Measurements from ENCODE around the gene LIPA.

LIPA gene

DNA sequence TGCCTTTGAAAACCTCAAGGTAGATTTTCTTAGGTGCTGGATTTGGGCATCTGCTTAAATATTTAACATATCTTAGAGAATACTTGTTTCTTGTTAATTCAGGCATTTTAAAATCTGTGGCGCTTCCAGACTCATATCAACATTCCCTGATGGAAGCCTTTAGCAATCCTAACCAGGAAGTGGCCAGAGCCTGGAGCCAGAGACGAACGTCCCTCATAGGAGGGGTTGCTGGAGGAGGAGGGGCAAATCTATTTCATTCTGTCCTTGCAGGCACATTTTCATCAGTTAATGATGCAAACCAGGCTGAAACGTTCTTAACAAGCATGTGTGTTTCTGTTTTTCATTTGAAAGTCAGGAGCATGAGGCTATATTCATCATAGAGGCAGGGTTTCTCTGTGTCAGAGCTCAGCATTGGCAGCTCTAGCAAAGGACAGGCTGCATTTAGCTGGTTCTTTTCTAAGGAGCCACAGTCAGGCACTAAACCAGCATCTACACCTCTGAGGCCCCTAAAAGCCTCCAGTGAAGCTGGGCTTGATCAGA lies 32.4 kb upstream of the LIPA start:
- DNase-seq (ENCODE audit: insufficient read length, low spot score) (no peak), FAIRE-seq (no peak)
- no peak for TF ChIP-seq TAF1 (IDR thresholded peaks at IDR 0.05; ENCODE audit: low read depth, low read length)
- no peak for TF ChIP-seq POLR2A (IDR thresholded peaks at IDR 0.05; ENCODE audit: low read depth, low read length)
- no peak for TF ChIP-seq PAX5 (IDR thresholded peaks at IDR 0.05; ENCODE audit: insufficient read depth, low read length, severe bottlenecking)
- no peak for TF ChIP-seq POU2F2 (IDR thresholded peaks at IDR 0.05; ENCODE audit: low read depth, low read length)
- no peak for TF ChIP-seq POLR2AphosphoS5 (IDR thresholded peaks at IDR 0.05; ENCODE audit: low read depth, low read length)
- TF ChIP-seq SPI1 (IDR thresholded peaks at IDR 0.05; ENCODE audit: low read depth, low read length) = no peak

DNA sequence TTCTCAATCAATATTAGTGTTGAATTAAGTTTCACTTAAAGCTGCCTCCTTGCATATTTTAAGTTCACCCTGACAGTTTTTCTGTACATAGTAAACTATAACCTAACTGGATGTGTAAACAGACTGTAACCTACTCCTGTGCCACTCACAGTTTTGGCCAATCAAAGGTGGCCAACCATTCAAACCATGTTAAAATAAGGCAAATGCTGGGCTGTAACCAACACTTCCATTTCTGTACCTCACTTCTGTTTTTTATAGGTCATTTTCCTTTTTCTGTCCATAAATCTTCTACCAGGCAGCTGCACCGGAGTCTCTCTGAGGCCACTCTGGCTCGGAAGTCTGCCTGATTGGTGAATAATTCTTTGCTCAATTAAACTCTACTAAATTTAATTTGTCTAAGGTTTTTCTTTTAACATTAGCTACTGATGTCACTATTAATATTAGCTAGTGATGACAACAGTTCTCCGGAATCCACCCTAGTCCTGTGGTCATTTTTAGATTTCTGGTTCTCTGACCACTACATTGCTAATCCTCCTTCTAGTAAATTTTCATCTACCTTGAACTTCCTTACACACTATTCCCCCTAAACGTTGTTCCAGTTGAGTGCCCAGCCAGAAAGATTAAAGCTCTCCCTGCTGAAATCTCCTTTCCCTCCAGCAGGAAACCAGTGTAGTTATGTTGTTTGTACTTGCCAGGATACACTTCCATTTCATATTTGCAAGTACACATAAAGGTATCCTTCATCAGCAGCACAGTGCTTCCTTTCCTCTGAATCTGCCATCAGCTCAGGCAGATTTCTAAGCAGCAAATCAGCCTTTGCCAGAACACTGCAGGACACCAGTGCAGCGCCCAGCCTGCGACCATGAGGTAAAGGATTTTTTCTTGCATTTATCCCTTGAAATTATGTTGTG lies 31.7 kb upstream of the LIPA start:
- DNase-seq (ENCODE audit: insufficient read length, low spot score) (no peak), FAIRE-seq (no peak)
- TF ChIP-seq POU2F2 (IDR thresholded peaks at IDR 0.05; ENCODE audit: low read depth, low read length) (no peak), PAX5 (IDR thresholded peaks at IDR 0.05; ENCODE audit: insufficient read depth, low read length, severe bottlenecking) (no peak)

DNA sequence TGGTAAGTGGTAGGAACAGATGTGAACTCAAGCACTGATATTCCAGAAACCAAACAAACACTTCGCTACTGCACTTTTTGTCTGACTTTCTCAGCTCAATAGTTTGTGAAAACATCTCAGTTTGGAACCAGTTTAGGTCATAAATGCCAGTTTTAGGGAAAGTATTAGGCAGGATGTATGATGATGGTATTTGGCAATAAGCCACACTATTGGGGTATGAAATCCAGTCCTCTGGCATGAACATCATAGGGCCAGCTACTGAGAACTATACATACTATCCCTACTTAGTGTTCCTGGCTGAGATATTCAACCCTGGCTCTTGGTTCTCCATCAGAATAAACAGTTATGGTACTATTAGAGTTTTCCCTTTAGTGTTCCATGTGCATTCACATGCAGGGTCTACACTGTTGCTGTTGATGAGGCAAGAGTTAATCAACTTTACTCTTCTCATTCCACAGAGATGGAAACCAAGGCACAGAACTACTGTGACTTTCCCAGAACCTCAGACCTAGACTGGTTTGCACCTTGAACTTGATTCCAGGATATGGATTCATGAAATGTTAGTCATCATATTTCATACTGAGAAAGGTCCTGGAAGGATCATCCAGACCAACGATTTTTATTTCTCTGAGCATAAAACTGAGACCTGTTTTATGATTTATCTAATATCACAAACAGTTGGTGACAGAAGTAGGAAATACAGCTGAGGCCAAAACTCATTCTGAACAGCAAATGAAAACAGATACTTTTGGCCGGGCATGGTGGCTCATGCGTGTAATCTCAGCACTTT lies 30.2 kb upstream of the LIPA start:
- peak; percentile 60 for FAIRE-seq
- TF ChIP-seq POU2F2 (IDR thresholded peaks at IDR 0.05; ENCODE audit: low read depth, low read length) = no peak
- TF ChIP-seq POLR2AphosphoS5 (IDR thresholded peaks at IDR 0.05; ENCODE audit: low read depth, low read length) = no peak
- TF ChIP-seq POLR2A (IDR thresholded peaks at IDR 0.05; ENCODE audit: low read depth, low read length) = no peak
- TF ChIP-seq TAF1 (IDR thresholded peaks at IDR 0.05; ENCODE audit: low read depth, low read length) = no peak
- TF ChIP-seq SPI1 (IDR thresholded peaks at IDR 0.05; ENCODE audit: low read depth, low read length) = no peak
- no peak for DNase-seq (ENCODE audit: insufficient read length, low spot score)

DNA sequence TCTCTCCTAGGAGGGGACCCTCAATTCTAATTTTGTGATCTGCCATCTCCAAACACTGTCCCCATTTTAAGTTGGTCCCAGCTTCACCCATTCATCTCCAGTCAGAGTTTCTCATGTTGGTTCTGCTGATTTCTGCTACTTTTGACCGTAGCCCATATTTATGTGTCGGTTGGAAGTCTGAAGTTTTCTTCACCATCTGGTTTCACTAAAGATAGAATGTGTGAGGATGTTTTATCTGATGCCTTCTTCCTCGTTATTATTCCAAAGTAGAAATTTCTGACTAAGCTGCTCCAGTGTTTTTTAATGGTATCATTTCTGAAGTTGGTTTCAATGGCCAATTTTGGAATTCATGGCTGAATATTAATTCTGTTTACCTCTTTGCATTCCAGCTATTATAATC lies 28.9 kb upstream of the LIPA start:
- DNase-seq (ENCODE audit: insufficient read length, low spot score) = no peak

DNA sequence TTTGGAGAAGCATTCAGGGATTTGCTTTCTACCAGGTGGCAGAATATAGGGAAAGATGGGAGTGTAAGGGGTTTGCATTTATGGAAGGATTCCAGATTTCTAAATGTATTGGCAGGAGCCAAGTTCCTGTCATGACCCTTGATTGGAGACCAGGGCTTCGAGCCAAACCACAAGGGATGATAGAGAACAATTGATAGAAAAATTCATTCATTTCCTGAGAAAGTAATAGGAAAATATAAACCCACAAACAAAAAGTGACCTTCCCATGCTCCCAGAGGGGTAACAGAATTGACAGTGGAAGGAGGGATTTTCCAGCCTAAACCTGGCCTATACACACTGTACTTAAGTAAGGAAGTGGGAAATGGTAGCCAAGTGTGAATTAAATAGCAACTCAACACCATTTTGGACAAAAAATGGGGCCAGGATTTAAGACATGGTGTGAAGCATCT lies 27.9 kb upstream of the LIPA start:
- no peak for DNase-seq (ENCODE audit: insufficient read length, low spot score)
- TF ChIP-seq PAX5 (IDR thresholded peaks at IDR 0.05; ENCODE audit: insufficient read depth, low read length, severe bottlenecking) (no peak), POLR2A (IDR thresholded peaks at IDR 0.05; ENCODE audit: low read depth, low read length) (no peak), POLR2AphosphoS5 (IDR thresholded peaks at IDR 0.05; ENCODE audit: low read depth, low read length) (no peak), POU2F2 (IDR thresholded peaks at IDR 0.05; ENCODE audit: low read depth, low read length) (no peak), SPI1 (IDR thresholded peaks at IDR 0.05; ENCODE audit: low read depth, low read length) (no peak), TAF1 (IDR thresholded peaks at IDR 0.05; ENCODE audit: low read depth, low read length) (no peak)
- FAIRE-seq = no peak

More for the DNA sequence above, 28.9 kb upstream of the LIPA start:
- FAIRE-seq = no peak
- no peak for TF ChIP-seq POLR2A (IDR thresholded peaks at IDR 0.05; ENCODE audit: low read depth, low read length)
- no peak for TF ChIP-seq PAX5 (IDR thresholded peaks at IDR 0.05; ENCODE audit: insufficient read depth, low read length, severe bottlenecking)
- TF ChIP-seq SPI1 (IDR thresholded peaks at IDR 0.05; ENCODE audit: low read depth, low read length) = no peak
- no peak for TF ChIP-seq POU2F2 (IDR thresholded peaks at IDR 0.05; ENCODE audit: low read depth, low read length)
- TF ChIP-seq TAF1 (IDR thresholded peaks at IDR 0.05; ENCODE audit: low read depth, low read length) = no peak
- no peak for TF ChIP-seq POLR2AphosphoS5 (IDR thresholded peaks at IDR 0.05; ENCODE audit: low read depth, low read length)

DNA sequence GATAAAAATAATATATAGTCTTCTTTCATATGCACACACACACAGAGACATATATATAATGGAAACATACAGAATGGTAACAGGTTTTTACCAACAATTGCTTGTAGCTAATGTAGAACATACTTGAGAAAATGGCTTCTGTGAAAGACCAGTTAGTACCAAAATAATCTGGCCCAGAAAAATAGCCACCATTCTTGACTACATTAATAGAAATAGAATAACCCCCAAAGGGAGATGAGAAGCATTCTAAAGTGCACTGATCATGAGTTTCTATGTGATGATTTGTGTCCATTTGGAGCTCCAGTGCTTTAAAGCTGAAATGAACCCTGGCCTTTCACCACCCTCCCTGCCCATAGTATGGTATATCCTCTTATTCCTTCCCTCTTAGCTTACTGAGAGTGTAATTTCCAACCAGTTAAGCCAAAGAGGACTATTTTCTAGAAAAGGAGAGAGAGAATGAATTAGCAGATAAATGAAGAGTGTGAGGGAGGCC lies 27.4 kb upstream of the LIPA start:
- DNase-seq (ENCODE audit: insufficient read length, low spot score) (no peak), FAIRE-seq (no peak)
- TF ChIP-seq POU2F2 (IDR thresholded peaks at IDR 0.05; ENCODE audit: low read depth, low read length) (no peak), POLR2AphosphoS5 (IDR thresholded peaks at IDR 0.05; ENCODE audit: low read depth, low read length) (no peak), POLR2A (IDR thresholded peaks at IDR 0.05; ENCODE audit: low read depth, low read length) (no peak), SPI1 (IDR thresholded peaks at IDR 0.05; ENCODE audit: low read depth, low read length) (no peak), TAF1 (IDR thresholded peaks at IDR 0.05; ENCODE audit: low read depth, low read length) (no peak), PAX5 (IDR thresholded peaks at IDR 0.05; ENCODE audit: insufficient read depth, low read length, severe bottlenecking) (no peak)

DNA sequence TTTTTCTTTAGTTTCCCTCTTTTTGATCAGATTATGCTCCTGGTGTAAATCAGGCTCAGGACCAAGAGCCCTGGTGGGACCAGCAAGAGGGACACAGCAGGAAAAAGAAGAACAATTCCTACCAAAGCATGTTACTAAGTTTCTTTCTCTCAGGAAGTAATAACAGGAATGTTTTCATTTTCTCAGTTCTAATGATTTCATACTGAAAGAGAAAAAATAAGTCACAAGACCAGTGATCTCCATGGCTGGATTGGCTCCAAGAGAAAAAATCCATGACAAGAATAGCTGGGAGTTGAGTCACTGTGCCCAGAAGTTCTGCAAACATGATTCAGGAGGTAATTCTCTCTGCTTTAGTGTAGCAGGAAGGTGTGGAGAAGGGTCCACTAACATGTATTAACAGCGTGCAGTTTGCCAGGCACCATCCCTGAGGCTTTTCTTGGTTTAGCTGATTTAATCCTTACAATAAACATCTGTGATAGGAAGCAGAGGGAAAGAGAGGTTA lies 26.5 kb upstream of the LIPA start:
- TF ChIP-seq PAX5 (IDR thresholded peaks at IDR 0.05; ENCODE audit: insufficient read depth, low read length, severe bottlenecking) (no peak), POLR2AphosphoS5 (IDR thresholded peaks at IDR 0.05; ENCODE audit: low read depth, low read length) (no peak), SPI1 (IDR thresholded peaks at IDR 0.05; ENCODE audit: low read depth, low read length) (no peak), POU2F2 (IDR thresholded peaks at IDR 0.05; ENCODE audit: low read depth, low read length) (no peak)
- DNase-seq (ENCODE audit: insufficient read length, low spot score) = no peak
- no peak for FAIRE-seq

DNA sequence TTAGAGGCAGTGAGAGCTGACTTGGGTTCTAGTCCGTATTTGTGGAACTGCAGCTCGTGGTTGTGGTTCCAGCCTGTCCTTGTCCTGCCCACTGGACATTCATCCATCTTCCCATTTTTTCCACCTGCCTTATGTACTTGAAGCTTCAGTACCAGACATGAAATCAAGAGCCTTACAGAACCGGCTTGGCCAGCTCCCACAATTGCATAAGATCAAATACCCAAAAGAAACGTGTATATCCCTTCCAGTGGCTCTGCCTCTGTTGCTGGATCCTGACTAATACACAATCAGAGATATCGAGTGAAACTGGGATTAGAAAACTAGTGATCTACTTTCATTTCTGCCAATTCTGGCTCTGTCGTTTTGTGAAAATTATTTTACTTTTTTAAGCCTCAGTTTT lies 23.8 kb upstream of the LIPA start:
- no peak for TF ChIP-seq TAF1 (IDR thresholded peaks at IDR 0.05; ENCODE audit: low read depth, low read length)
- no peak for TF ChIP-seq POLR2A (IDR thresholded peaks at IDR 0.05; ENCODE audit: low read depth, low read length)
- DNase-seq (ENCODE audit: insufficient read length, low spot score) (no peak), FAIRE-seq (no peak)

DNA sequence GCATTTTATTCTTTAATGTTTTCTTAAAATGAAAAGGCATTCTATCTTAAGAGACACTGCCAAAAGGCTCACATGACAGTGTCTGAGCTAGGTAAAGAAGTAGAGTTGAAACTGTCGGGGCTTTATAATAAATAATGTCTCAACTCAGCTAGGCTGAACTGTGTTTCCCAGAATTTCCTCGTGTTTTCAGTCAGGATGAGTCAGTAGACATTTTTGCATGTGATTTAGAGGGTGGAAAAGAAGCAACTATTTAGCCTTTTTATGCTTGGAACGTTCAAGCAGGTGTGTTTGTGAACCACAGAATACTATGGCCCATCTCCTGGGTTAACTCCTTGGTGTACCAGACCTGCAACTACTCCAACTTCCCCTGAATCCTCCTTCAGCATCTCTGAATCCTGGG lies 23.4 kb upstream of the LIPA start:
- FAIRE-seq (no peak), DNase-seq (ENCODE audit: insufficient read length, low spot score) (no peak)
- no peak for TF ChIP-seq POU2F2 (IDR thresholded peaks at IDR 0.05; ENCODE audit: low read depth, low read length)
